Limb (tissue), 2 donors: Measurements from ENCODE around the gene NDC1.

Experiments
- DNase-seq, 2 donors: peaks; one replicate each; pipeline ENCODE4 v3.0.0-alpha.2; 2016; ENCODE audit errors: extremely low spot score in 2 of 2

NDC1 gene

DNA sequence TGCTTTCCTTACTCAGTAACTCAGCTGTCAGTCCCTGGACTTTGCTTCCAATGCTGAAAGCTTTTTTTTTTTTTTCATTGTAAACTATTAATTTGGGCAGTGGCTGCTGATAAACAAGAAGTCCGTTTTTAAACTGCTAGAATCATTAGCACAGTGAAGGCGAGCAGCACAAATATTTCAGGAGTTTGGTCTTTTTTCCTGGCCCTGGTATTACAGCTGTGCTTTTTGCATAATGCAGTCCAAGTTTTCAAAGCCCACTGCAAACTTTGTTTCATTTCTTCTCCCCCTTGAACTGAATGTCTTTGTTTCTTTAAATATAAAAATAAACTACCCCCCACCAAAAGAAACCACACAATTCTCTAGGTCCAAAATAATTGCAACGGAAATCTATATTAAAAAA, 105.7 kb downstream of the NDC1 start:
- DNase-seq, result no peak

DNA sequence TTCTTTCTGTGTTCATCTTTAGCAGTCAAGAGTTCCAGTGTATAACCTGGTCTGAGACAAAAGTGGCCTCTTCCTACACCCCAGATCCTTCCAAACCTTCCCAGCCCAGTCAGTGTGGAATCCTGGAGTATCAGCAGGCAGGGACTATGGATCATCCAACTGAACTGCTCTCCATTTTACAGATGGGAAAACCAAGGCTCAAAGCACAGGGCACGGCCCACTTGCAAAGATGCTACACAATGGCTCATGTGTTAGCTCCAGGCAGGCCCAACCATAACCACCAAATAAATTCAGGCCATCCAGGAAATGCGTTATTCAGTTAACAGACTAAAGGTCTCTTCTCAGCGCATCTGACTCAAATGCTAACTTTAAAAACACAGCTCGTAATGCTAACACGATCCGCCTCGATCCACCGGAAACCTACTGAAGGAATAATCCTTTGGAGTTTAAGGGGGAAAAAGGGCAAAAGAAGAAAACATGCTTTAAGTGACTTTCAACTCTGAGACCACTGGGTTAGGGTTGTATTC, 106.3 kb downstream of the NDC1 start:
- no peak for DNase-seq

GRCh38 chr1:53731043-53731600, 107.0 kb downstream of the NDC1 start:
- no peak for DNase-seq

DNA sequence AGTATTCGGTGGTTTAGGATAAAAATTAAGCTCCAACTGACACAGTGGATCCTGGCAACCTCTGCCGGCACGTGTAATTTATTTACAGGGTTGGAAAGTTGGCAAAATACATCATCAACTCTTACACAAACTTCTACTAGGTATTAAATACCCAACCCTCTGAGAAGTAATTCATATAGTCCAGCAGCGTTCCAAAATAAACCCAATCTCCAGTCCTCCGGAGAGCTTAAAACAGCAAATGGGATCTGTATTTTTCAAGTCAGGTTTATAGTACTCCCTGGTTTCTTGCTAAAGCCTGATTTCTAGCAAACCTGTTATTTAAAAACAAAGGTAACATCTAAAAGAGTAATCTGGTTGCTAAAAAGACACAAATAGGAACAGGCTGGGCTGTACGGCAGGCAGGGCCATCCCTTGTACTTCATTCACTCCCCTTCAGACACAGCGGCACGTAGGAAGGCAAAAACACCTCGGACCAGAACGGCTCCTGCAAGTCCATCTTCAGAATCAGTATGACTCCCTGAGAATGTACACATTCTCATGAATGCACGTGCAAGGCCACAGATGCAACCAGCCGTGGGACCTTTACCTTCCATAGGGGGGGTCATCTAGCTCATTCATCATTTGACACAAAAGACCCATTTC, 107.8 kb downstream of the NDC1 start:
- DNase-seq, result no peak

DNA sequence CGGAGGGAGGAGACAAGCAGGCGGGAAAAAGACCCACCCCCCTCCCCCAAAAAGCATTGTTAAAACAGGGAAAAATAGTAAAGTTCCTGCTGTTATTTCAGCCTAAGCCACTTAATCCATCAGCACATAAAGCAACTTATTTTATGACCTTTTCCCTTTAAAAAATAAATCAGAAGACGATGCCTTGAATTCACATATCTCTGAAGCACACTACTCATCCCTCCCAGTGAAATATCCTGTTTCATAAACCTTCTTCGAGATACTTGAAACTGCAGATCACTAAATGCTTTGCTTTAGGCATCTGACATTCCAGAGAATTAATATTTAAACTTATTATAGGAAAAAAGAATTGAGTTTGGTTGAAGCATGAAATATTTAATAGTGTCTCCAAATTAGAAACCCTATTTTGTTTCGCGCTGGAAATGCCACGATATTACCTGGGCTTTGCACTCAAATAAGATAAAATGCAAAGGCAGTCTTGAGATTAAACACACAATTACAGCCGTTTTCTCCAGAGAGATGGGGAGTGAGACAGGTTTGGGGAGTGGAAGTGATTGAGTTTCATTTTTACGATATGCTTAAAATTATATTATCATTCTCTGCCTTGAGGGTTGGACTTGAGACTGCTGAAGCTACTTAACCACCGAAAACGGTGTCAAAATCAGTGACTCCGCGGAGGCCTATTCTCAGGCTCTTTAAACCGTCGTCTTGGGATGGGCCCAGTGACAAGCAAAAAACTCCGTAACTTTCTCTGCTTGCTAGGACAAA, 108.5 kb downstream of the NDC1 start:
- DNase-seq, result no peak

DNA sequence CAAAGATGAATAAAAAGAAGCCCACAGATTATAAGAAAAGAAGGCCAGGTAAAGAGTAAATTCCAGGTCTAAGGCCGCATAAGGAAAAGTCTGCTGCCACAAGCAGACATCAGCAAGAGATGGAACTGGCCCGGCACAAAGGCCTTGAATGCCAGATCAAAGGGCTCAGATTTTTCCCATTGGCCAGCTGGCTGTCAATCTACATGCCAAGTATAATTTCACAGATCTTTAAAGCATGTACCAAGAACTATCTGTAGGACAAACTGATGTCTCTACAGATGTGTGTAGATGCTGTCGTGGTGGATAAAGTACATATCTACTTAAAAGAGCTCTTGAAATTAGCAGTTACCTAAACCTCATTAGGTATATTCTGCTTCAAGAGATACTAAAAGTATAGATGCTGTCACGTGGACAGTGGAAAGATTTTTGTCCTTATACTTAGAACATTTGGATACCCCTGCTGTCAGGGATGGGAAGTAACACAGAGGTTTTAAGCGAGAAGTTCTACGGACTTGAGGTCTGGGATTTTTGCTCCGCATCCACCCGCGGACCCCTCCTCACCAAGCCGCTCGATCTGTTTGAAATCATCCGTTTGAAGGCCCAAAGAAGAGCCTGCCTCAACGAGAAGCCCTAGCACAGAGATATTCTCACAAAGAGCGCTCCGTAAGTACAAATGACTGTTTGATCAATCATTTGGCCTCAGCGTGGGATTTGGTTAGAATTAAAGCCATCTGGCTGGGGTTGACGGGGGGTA, 109.2 kb downstream of the NDC1 start:
- DNase-seq, result no peak

DNA sequence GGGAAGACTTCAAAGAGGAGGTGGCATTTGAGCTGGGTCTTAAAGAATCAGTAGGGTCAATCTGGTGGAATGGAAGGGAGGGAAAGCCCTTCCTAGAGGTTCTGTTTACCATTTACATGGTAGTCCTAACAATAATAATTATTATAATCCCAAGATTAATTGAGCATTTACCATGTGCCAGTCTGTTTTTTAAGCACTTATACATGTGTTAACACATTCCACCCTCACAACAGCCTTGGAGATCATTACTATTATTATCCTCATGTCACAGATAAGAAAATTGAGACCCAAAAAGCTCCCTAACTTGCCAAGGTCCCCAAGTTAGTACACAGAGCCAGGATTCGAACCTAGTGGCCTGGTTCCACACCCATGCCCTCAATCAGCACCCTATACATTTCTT, 109.9 kb downstream of the NDC1 start:
- DNase-seq, result no peak

- no peak for DNase-seq
These were observed 110.5 kb downstream of the NDC1 start for GRCh38 chr1:53727461-53728092.

DNA sequence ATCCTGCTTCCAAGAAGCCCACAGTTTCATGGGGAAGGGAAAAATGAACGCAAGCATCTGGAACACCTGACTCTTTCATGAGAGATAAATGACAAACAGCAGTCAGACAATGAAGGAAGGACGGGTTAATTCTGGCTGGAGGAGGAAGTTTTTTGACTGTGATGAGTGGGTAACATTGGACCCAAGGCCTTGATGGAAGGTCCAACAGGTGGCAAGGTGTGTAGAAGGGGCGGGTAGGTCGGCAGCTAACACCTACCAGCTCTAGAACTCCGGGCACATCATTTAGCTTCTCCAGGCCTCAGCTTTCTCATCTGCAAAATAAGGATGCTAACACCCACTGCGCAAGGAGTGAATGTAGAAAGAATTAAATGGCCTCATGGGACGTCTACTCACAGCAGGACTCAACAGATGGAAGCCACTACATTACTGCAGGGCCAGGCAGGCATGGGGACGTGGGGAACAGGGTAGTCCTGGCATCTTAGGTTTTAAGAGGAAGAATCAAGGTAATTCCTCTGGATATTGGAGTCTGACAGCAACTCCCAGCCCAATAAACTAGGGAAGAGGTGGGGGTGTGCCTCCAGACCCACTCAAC, 112.0 kb downstream of the NDC1 start:
- DNase-seq, result no peak

DNA sequence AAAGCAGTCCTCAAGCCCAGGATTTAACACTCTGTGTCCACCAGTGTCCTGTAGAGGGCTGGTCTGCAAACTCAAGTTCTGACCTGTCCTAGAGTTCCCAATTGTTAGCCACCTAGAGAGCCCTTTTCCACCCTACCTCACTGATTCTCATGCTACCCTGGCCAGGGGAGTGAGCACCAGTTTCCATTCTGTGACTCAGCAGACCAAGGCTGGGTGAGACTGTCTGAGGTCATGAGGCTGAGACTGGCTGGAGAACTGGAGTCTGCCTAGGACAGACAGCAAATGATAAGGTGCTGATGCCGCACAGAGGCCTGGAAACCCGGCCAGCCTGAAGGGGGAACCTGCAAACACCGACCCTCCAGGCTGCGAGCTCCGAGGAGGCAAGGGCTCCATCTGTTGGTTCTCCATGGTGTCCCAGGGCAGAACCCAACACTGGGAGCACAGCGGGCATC, 112.8 kb downstream of the NDC1 start:
- DNase-seq, result no peak

DNA sequence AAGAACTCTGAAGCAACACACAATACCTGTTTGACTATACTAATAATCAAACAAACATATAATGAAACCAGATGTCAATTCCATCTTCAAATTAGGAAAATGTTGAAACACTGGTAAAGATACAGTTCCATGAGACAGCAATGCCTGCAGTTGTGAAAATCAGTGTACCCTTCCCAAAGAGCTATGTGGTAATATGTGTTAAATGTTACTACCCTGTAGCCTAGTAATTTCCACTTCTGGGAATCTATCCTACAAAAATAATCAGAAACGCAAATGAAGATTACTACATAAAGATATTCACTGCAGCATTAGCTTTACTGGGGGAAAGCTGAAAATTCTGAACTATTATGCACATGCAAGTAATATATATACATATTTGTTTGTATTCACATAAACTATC, 116.1 kb downstream of the NDC1 start:
- DNase-seq, result no peak

DNA sequence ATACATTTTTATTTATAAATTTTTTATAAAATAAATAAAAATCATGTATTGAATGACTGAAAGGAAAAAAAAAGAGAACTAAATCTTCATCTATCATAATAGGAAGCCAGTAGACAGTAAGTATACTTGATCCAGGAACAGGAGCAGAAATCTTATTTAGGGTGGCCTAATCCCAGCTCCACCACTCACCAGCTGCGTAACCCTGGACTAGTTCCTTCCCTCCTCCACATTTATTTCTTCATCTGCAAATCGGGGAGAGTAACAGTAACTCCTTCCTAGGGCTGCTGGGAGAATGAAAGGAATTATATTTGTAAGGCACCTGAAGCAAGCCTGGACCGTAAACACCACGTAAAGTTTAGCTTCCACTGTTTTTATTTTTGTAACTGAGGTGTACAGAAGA, 117.0 kb downstream of the NDC1 start:
- DNase-seq, result no peak

GRCh38 chr1:53719469-53719868, 118.6 kb downstream of the NDC1 start:
- DNase-seq, result no peak

- DNase-seq, result no peak
These were observed 119.7 kb downstream of the NDC1 start for GRCh38 chr1:53718443-53718842.

DNA sequence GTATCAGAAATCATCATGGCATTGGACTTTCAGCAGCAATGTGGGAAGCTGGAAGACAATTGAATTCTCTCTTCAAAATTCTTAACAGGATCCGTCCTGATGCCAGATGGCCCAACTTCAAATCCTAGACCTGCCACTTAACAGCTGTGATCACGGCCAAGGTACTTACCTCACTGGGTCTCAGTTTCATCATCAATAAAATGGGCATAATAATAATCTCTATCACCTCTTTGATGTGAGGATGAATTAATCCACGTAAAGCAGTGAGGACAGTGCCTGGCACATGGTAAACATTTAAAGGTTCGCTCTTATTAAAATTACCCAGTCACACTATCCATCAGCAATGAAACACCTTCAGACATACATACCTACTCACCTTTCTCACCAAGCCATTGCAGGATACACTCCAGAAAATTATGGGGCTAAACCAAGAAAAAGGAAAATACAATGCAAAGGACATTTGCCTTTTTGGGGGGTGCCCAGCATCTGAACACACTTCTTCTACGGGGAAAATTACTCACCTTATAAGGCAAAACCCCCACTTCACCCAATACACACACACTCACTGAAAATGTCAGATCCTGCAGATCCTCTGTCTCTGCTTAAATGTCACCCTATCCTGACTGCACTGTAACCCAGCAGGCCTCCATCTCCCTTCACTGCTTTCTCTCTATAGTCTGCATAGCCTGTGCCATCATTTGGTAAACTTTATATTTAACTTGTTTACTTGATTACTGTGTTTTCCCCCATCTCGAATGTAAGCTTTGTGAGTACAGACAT, 120.9 kb downstream of the NDC1 start:
- DNase-seq, result no peak

- no peak for DNase-seq
These were observed 121.9 kb downstream of the NDC1 start for GRCh38 chr1:53716150-53716549.

- DNase-seq, result no peak
These were observed 122.6 kb downstream of the NDC1 start for GRCh38 chr1:53715478-53715877.
